WTC11 (cell line): ENCODE results near the gene FRRS1. TPM values are rescaled to one million over a fixed set of nuclear protein-coding genes. Genes with fewer than 3 reads are reported as not detected.

Source experiments
- ATAC-seq: fragments of 200-7000 bp; cut with Tn5 transposase; 2 replicates; pipeline ENCODE4 v1.10.0; 2021; ENCODE audit warnings: mild to moderate bottlenecking, moderate library complexity
- CTCF ChIA-PET: fragments of 300-600 bp; sonication (Branson Sonifier 250); formaldehyde crosslinking; loops from one replicate; lab custom pipeline; 2021; ENCODE audit warnings: antibody characterized with exemption; lab: Charles Lee
- POLR2A ChIA-PET: fragments of 350-600 bp; sonication (Branson Sonifier 250); formaldehyde crosslinking; loops from one replicate; lab custom pipeline; 2021; ENCODE audit warnings: antibody characterized with exemption; lab: Charles Lee
- DNase-seq: peaks from one replicate; pipeline ENCODE4 v3.0.0; 2021; ENCODE audit warnings: low spot score
- H3K27ac Mint-ChIP-seq: 2 replicates; pipeline ENCODE4 v1.8.0; 2021; ENCODE audit warnings: mixed read lengths
- H3K27me3 Mint-ChIP-seq: 2 replicates; pipeline ENCODE4 v1.8.0; 2021; ENCODE audit warnings: low read depth, mild to moderate bottlenecking, moderate library complexity, mixed read lengths
- H3K36me3 Mint-ChIP-seq: 2 replicates; pipeline ENCODE4 v1.8.0; 2021; ENCODE audit warnings: mixed read lengths
- H3K4me1 Mint-ChIP-seq: 2 replicates; pipeline ENCODE4 v1.8.0; 2022; ENCODE audit warnings: mixed read lengths
- H3K4me3 Mint-ChIP-seq: 2 replicates; pipeline ENCODE4 v1.8.0; 2021; ENCODE audit warnings: mild to moderate bottlenecking, moderate library complexity, mixed read lengths
- H3K9me3 Mint-ChIP-seq: 2 replicates; pipeline ENCODE4 v1.8.0; 2021; ENCODE audit warnings: mixed read lengths
- ARID4B ChIP-seq: sonication (generic); formaldehyde crosslinking; IDR thresholded peaks from 2 replicates; pipeline ENCODE4 v1.8.0; 2023; ENCODE audit warnings: missing genetic modification reagents, mild to moderate bottlenecking, borderline replicate concordance
- CDX4 ChIP-seq: fragments of 250-450 bp; sonication (Bioruptor Pico); IDR thresholded peaks from 2 replicates; pipeline ENCODE4 v1.9.0; 2021; ENCODE audit warnings: moderate library complexity, mild to moderate bottlenecking, inconsistent platforms, borderline replicate concordance
- ERG ChIP-seq: fragments of 250-450 bp; sonication (Bioruptor Pico); IDR thresholded peaks from 2 replicates; pipeline ENCODE4 v1.8.0; 2021; ENCODE audit warnings: mild to moderate bottlenecking
- GABPB1 ChIP-seq: sonication (generic); formaldehyde crosslinking; IDR thresholded peaks from 2 replicates; pipeline ENCODE4 v1.8.1; 2023; ENCODE audit warnings: mild to moderate bottlenecking, missing genetic modification reagents
- KAT7 ChIP-seq: sonication (generic); formaldehyde crosslinking; IDR thresholded peaks from 2 replicates; pipeline ENCODE4 v1.8.1; 2023; ENCODE audit warnings: missing genetic modification reagents, mild to moderate bottlenecking, borderline replicate concordance
- NFE2L1 ChIP-seq: sonication (generic); formaldehyde crosslinking; IDR thresholded peaks from 2 replicates; pipeline ENCODE4 v1.8.1; 2023; ENCODE audit warnings: missing genetic modification reagents
- NR3C1 ChIP-seq: sonication (generic); formaldehyde crosslinking; conservative IDR thresholded peaks from 2 replicates; pipeline ENCODE4 v1.8.1; 2023; ENCODE audit warnings: low read depth, mild to moderate bottlenecking, missing genetic modification reagents
- OVOL2 ChIP-seq: fragments of 250-450 bp; sonication (Bioruptor Pico); IDR thresholded peaks from 2 replicates; pipeline ENCODE4 v1.9.0; 2021; ENCODE audit warnings: mild to moderate bottlenecking, borderline replicate concordance
- RELA ChIP-seq: sonication (generic); formaldehyde crosslinking; IDR thresholded peaks from 2 replicates; pipeline ENCODE4 v1.8.1; 2022; ENCODE audit warnings: missing genetic modification reagents, mild to moderate bottlenecking, borderline replicate concordance
- TCF7 ChIP-seq: sonication (generic); formaldehyde crosslinking; IDR thresholded peaks from 2 replicates; pipeline ENCODE4 v1.8.0; 2022; ENCODE audit warnings: mild to moderate bottlenecking, low read depth, missing genetic modification reagents, moderate library complexity
- TEAD1 ChIP-seq: sonication (generic); formaldehyde crosslinking; IDR thresholded peaks from 2 replicates; pipeline ENCODE4 v1.8.0; 2022; ENCODE audit warnings: mild to moderate bottlenecking, missing genetic modification reagents
- ZNF219 ChIP-seq: sonication (generic); formaldehyde crosslinking; IDR thresholded peaks from 2 replicates; pipeline ENCODE4 v1.8.0; 2023; ENCODE audit warnings: missing genetic modification reagents, mild to moderate bottlenecking, borderline replicate concordance
- ZNF423 ChIP-seq: fragments of 250-450 bp; sonication (Bioruptor Pico); IDR thresholded peaks from 2 replicates; pipeline ENCODE4 v2.1.2; 2022; ENCODE audit warnings: mild to moderate bottlenecking, moderate library complexity
- total RNA-seq: library from RNA; stranded (reverse); gene quantifications from 3 replicates; pipeline ENCODE4 v1.2.3, GENCODE V29; 2021

Gene FRRS1
- total RNA-seq, 1 experiment from 2014 or later = 6.2 TPM

GRCh38 chr1:99700020-99700419 is 66.4 kb downstream of the FRRS1 start:
- peaks cover 5% of the 10 kb centered on the region; the same call in 1 of the 2 replicates for H3K4me1 Mint-ChIP-seq
- TF ChIP-seq ERG (CRISPR knock-in tag) (no peak), NFE2L1 (CRISPR knock-in tag) (no peak), KAT7 (CRISPR knock-in tag) (no peak), GABPB1 (CRISPR knock-in tag) (no peak), TEAD1 (CRISPR knock-in tag) (no peak), TCF7 (CRISPR knock-in tag) (no peak)
- ATAC-seq (no peak), DNase-seq (no peak)
- CTCF ChIA-PET = no interaction called here
- H3K4me3 Mint-ChIP-seq = no peak overlapping the region
- no peak overlapping the region for H3K27ac Mint-ChIP-seq
- no peaks in the 10 kb centered on the region for H3K27me3 Mint-ChIP-seq
- peaks cover 21% of the 10 kb centered on the region for H3K9me3 Mint-ChIP-seq
- peaks cover 14% of the 10 kb centered on the region for H3K36me3 Mint-ChIP-seq
- POLR2A ChIA-PET = no interaction called here

- no peak for DNase-seq
- peaks cover 18% of the 10 kb centered on the region for H3K9me3 Mint-ChIP-seq
- ChIA-PET CTCF (no interaction called here), POLR2A (no interaction called here)
- TF ChIP-seq OVOL2 (CRISPR knock-in tag) = no peak
- TF ChIP-seq, all 79 proteins: peak for 0
- Mint-ChIP-seq H3K4me3 (no peak overlapping the region), H3K27ac (no peak overlapping the region), H3K4me1 (no peaks in the 10 kb centered on the region), H3K27me3 (no peaks in the 10 kb centered on the region), H3K36me3 (peaks cover 12% of the 10 kb centered on the region)
- ATAC-seq = no peak
Measured at GRCh38 chr1:99697580-99697979, 68.9 kb downstream of the FRRS1 start.

GRCh38 chr1:99696616-99697015 is 69.8 kb downstream of the FRRS1 start:
- ChIA-PET CTCF (interaction anchor here (1.4 kb wide), 1 partner anchor 11 kb away, joined by 7 read pairs; no protein-coding TSS in a partner anchor), POLR2A (no interaction called here)
- TF ChIP-seq TCF7 (CRISPR knock-in tag) (no peak), ARID4B (no peak), NR3C1 (CRISPR knock-in tag) (no peak), CDX4 (CRISPR knock-in tag) (no peak), ERG (CRISPR knock-in tag) (no peak), ZNF423 (CRISPR knock-in tag) (no peak), ZNF219 (CRISPR knock-in tag) (no peak), RELA (no peak)
- H3K36me3 Mint-ChIP-seq = peaks cover 3% of the 10 kb centered on the region
- no peak overlapping the region for H3K27ac Mint-ChIP-seq
- no peak overlapping the region for H3K4me3 Mint-ChIP-seq
- no peak for ATAC-seq
- H3K4me1 Mint-ChIP-seq = no peaks in the 10 kb centered on the region
- H3K27me3 Mint-ChIP-seq = no peaks in the 10 kb centered on the region
- DNase-seq = no peak
- peaks cover 8% of the 10 kb centered on the region for H3K9me3 Mint-ChIP-seq
